Measurements from ENCODE around the gene MCU.

Gene MCU

GRCh38 chr10:72846238-72846637, 154.3 kb downstream of the MCU start:
- Histone ChIP-seq H3K4me3 (ENCODE audit: low read depth, low read length) (no peak overlapping the region), H3K9ac (ENCODE audit: low read length) (no peak overlapping the region), H3K9me3 (ENCODE audit: control insufficient read depth, insufficient read depth, low read depth, low read length) (peaks cover 7% of the 10 kb centered on the region), H3K27ac (ENCODE audit: low read depth, low read length) (no peak overlapping the region), H3K4me1 (ENCODE audit: control insufficient read depth, insufficient read depth, low read length) (no peaks in the 10 kb centered on the region; the same call in 1 of the 2 replicates), H3K36me3 (ENCODE audit: control insufficient read depth, insufficient read depth, low read length) (0 out of 2 replicates have a peak, but pooled peaks cover 2% of the 10 kb centered on the region), H3K27me3 (ENCODE audit: control insufficient read depth, insufficient read depth, low read length) (no peaks in the 10 kb centered on the region)

GRCh38 chr10:72847681-72848080, 155.7 kb downstream of the MCU start:
- H3K27ac ChIP-seq (ENCODE audit: low read depth, low read length) = no peak overlapping the region
- no peak overlapping the region for H3K4me3 ChIP-seq (ENCODE audit: low read depth, low read length)
- no peak overlapping the region for H3K9ac ChIP-seq (ENCODE audit: low read length)
- H3K4me1 ChIP-seq (ENCODE audit: control insufficient read depth, insufficient read depth, low read length) = no peaks in the 10 kb centered on the region; the same call in 1 of the 2 replicates
- H3K36me3 ChIP-seq (ENCODE audit: control insufficient read depth, insufficient read depth, low read length) = 0 out of 2 replicates have a peak, but pooled peaks cover 2% of the 10 kb centered on the region
- no peaks in the 10 kb centered on the region for H3K27me3 ChIP-seq (ENCODE audit: control insufficient read depth, insufficient read depth, low read length)
- peaks cover 18% of the 10 kb centered on the region for H3K9me3 ChIP-seq (ENCODE audit: control insufficient read depth, insufficient read depth, low read depth, low read length)

- Histone ChIP-seq H3K4me3 (ENCODE audit: low read depth, low read length) (no peak overlapping the region), H3K27me3 (ENCODE audit: control insufficient read depth, insufficient read depth, low read length) (no peaks in the 10 kb centered on the region), H3K27ac (ENCODE audit: low read depth, low read length) (no peak overlapping the region), H3K4me1 (ENCODE audit: control insufficient read depth, insufficient read depth, low read length) (no peaks in the 10 kb centered on the region; the same call in 1 of the 2 replicates), H3K9me3 (ENCODE audit: control insufficient read depth, insufficient read depth, low read depth, low read length) (peaks cover 18% of the 10 kb centered on the region), H3K36me3 (ENCODE audit: control insufficient read depth, insufficient read depth, low read length) (0 out of 2 replicates have a peak, but pooled peaks cover 2% of the 10 kb centered on the region), H3K9ac (ENCODE audit: low read length) (no peak overlapping the region)
Measured at GRCh38 chr10:72850861-72851260, 158.9 kb downstream of the MCU start.

GRCh38 chr10:72851509-72851908, 159.6 kb downstream of the MCU start:
- Histone ChIP-seq H3K9ac (ENCODE audit: low read length) (no peak overlapping the region), H3K27me3 (ENCODE audit: control insufficient read depth, insufficient read depth, low read length) (no peaks in the 10 kb centered on the region), H3K4me1 (ENCODE audit: control insufficient read depth, insufficient read depth, low read length) (no peaks in the 10 kb centered on the region), H3K4me3 (ENCODE audit: low read depth, low read length) (no peak overlapping the region), H3K36me3 (ENCODE audit: control insufficient read depth, insufficient read depth, low read length) (0 out of 2 replicates have a peak, but pooled peaks cover 2% of the 10 kb centered on the region), H3K9me3 (ENCODE audit: control insufficient read depth, insufficient read depth, low read depth, low read length) (peaks cover 18% of the 10 kb centered on the region), H3K27ac (ENCODE audit: low read depth, low read length) (no peak overlapping the region)

- no peak overlapping the region for H3K9ac ChIP-seq (ENCODE audit: low read length)
- peaks cover 18% of the 10 kb centered on the region for H3K9me3 ChIP-seq (ENCODE audit: control insufficient read depth, insufficient read depth, low read depth, low read length)
- H3K36me3 ChIP-seq (ENCODE audit: control insufficient read depth, insufficient read depth, low read length) = 0 out of 2 replicates have a peak, but pooled peaks cover 2% of the 10 kb centered on the region
- no peak overlapping the region for H3K4me3 ChIP-seq (ENCODE audit: low read depth, low read length)
- H3K27ac ChIP-seq (ENCODE audit: low read depth, low read length) = no peak overlapping the region
- no peaks in the 10 kb centered on the region for H3K27me3 ChIP-seq (ENCODE audit: control insufficient read depth, insufficient read depth, low read length)
- no peaks in the 10 kb centered on the region for H3K4me1 ChIP-seq (ENCODE audit: control insufficient read depth, insufficient read depth, low read length)
Measured at GRCh38 chr10:72852508-72852907, 160.6 kb downstream of the MCU start.

- Histone ChIP-seq H3K36me3 (ENCODE audit: control insufficient read depth, insufficient read depth, low read length) (peaks cover 7% of the 10 kb centered on the region), H3K4me3 (ENCODE audit: low read depth, low read length) (no peak overlapping the region), H3K9ac (ENCODE audit: low read length) (no peak overlapping the region), H3K4me1 (ENCODE audit: control insufficient read depth, insufficient read depth, low read length) (no peaks in the 10 kb centered on the region), H3K9me3 (ENCODE audit: control insufficient read depth, insufficient read depth, low read depth, low read length) (peaks cover 18% of the 10 kb centered on the region), H3K27ac (ENCODE audit: low read depth, low read length) (no peak overlapping the region), H3K27me3 (ENCODE audit: control insufficient read depth, insufficient read depth, low read length) (no peaks in the 10 kb centered on the region)
Measured at GRCh38 chr10:72855129-72855528, 163.2 kb downstream of the MCU start.

GRCh38 chr10:72855790-72856189, 163.8 kb downstream of the MCU start:
- H3K4me1 ChIP-seq (ENCODE audit: control insufficient read depth, insufficient read depth, low read length) = no peaks in the 10 kb centered on the region

GRCh38 chr10:72858067-72858466, 166.1 kb downstream of the MCU start:
- no peaks in the 10 kb centered on the region for H3K4me1 ChIP-seq (ENCODE audit: control insufficient read depth, insufficient read depth, low read length)
- no peak overlapping the region for H3K4me3 ChIP-seq (ENCODE audit: low read depth, low read length)
- no peak overlapping the region for H3K27ac ChIP-seq (ENCODE audit: low read depth, low read length)
- H3K9me3 ChIP-seq (ENCODE audit: control insufficient read depth, insufficient read depth, low read depth, low read length) = no peaks in the 10 kb centered on the region
- no peak overlapping the region for H3K9ac ChIP-seq (ENCODE audit: low read length)
- peaks cover 27% of the 10 kb centered on the region for H3K36me3 ChIP-seq (ENCODE audit: control insufficient read depth, insufficient read depth, low read length)
- no peaks in the 10 kb centered on the region for H3K27me3 ChIP-seq (ENCODE audit: control insufficient read depth, insufficient read depth, low read length)

More at GRCh38 chr10:72855790-72856189, 163.8 kb downstream of the MCU start:
- no peak overlapping the region for H3K4me3 ChIP-seq (ENCODE audit: low read depth, low read length)
- no peak overlapping the region for H3K9ac ChIP-seq (ENCODE audit: low read length)
- no peak overlapping the region for H3K27ac ChIP-seq (ENCODE audit: low read depth, low read length)
- no peaks in the 10 kb centered on the region for H3K27me3 ChIP-seq (ENCODE audit: control insufficient read depth, insufficient read depth, low read length)
- H3K9me3 ChIP-seq (ENCODE audit: control insufficient read depth, insufficient read depth, low read depth, low read length) = peaks cover 15% of the 10 kb centered on the region
- H3K36me3 ChIP-seq (ENCODE audit: control insufficient read depth, insufficient read depth, low read length) = peaks cover 14% of the 10 kb centered on the region

GRCh38 chr10:72862957-72863356, 171.0 kb downstream of the MCU start:
- no peak overlapping the region for H3K9ac ChIP-seq (ENCODE audit: low read length)
- H3K36me3 ChIP-seq (ENCODE audit: control insufficient read depth, insufficient read depth, low read length) = peaks cover 29% of the 10 kb centered on the region
- H3K4me1 ChIP-seq (ENCODE audit: control insufficient read depth, insufficient read depth, low read length) = no peaks in the 10 kb centered on the region
- no peak overlapping the region for H3K4me3 ChIP-seq (ENCODE audit: low read depth, low read length)
- H3K9me3 ChIP-seq (ENCODE audit: control insufficient read depth, insufficient read depth, low read depth, low read length) = no peaks in the 10 kb centered on the region
- H3K27ac ChIP-seq (ENCODE audit: low read depth, low read length) = no peak overlapping the region
- H3K27me3 ChIP-seq (ENCODE audit: control insufficient read depth, insufficient read depth, low read length) = no peaks in the 10 kb centered on the region

GRCh38 chr10:72875250-72876055, 183.5 kb downstream of the MCU start:
- Histone ChIP-seq H3K36me3 (ENCODE audit: control insufficient read depth, insufficient read depth, low read length) (peaks cover 33% of the 10 kb centered on the region), H3K27ac (ENCODE audit: low read depth, low read length) (no peak overlapping the region), H3K4me1 (ENCODE audit: control insufficient read depth, insufficient read depth, low read length) (no peaks in the 10 kb centered on the region), H3K9me3 (ENCODE audit: control insufficient read depth, insufficient read depth, low read depth, low read length) (0 out of 2 replicates have a peak, but pooled peaks cover 3% of the 10 kb centered on the region), H3K27me3 (ENCODE audit: control insufficient read depth, insufficient read depth, low read length) (no peaks in the 10 kb centered on the region), H3K4me3 (ENCODE audit: low read depth, low read length) (no peak overlapping the region), H3K9ac (ENCODE audit: low read length) (no peak overlapping the region)

GRCh38 chr10:72879245-72879644, 187.3 kb downstream of the MCU start:
- peaks cover 10% of the 10 kb centered on the region; the same call in 1 of the 2 replicates for H3K9me3 ChIP-seq (ENCODE audit: control insufficient read depth, insufficient read depth, low read depth, low read length)
- peaks cover 27% of the 10 kb centered on the region for H3K36me3 ChIP-seq (ENCODE audit: control insufficient read depth, insufficient read depth, low read length)
- H3K4me1 ChIP-seq (ENCODE audit: control insufficient read depth, insufficient read depth, low read length) = no peaks in the 10 kb centered on the region
- no peak overlapping the region for H3K4me3 ChIP-seq (ENCODE audit: low read depth, low read length)
- no peak overlapping the region for H3K27ac ChIP-seq (ENCODE audit: low read depth, low read length)
- H3K27me3 ChIP-seq (ENCODE audit: control insufficient read depth, insufficient read depth, low read length) = no peaks in the 10 kb centered on the region
- no peak overlapping the region for H3K9ac ChIP-seq (ENCODE audit: low read length)

Measured in HUES6 (cell line).